NCI-H2196 treated with DMSO at 0.1 percent for 48 hours (cell line): ENCODE results near the gene SLC10A4.

Source experiments
- DNase-seq: peaks from one replicate; lab custom pipeline; 2025; ENCODE audit not compliant: unreplicated experiment; lab: John Stamatoyannopoulos, UW

SLC10A4 gene

GRCh38 chr4:48489683-48490011, 6.5 kb downstream of the SLC10A4 start:
- DNase-seq, result no peak

- DNase-seq, result no peak
These were observed 7.0 kb downstream of the SLC10A4 start, which contains the start of gene ZAR1 for GRCh38 chr4:48490012-48490679. Gene ZAR1, plus strand, starts transcription at chr4:48490252. Its CDS starts 40 bp downstream, at chr4:48490292.

GRCh38 chr4:48490680-48491513, 7.8 kb downstream of the SLC10A4 start:
- DNase-seq, result no peak

GRCh38 chr4:48491514-48492176, 8.5 kb downstream of the SLC10A4 start:
- no peak for DNase-seq

- no peak for DNase-seq
These were observed 10.4 kb downstream of the SLC10A4 start for GRCh38 chr4:48493452-48494100.

- no peak for DNase-seq
These were observed 12.8 kb downstream of the SLC10A4 start for GRCh38 chr4:48495941-48496340.

- DNase-seq, result no peak
These were observed 15.8 kb downstream of the SLC10A4 start for GRCh38 chr4:48498895-48499294.

GRCh38 chr4:48499551-48500066, 16.5 kb downstream of the SLC10A4 start:
- no peak for DNase-seq

GRCh38 chr4:48503233-48504025, 20.3 kb downstream of the SLC10A4 start:
- DNase-seq, result no peak

- no peak for DNase-seq
These were observed 20.8 kb downstream of the SLC10A4 start for GRCh38 chr4:48504026-48504330.

- no peak for DNase-seq
These were observed 21.2 kb downstream of the SLC10A4 start for GRCh38 chr4:48504352-48504751.

- no peak for DNase-seq
These were observed 23.6 kb downstream of the SLC10A4 start for GRCh38 chr4:48506716-48507115.

- DNase-seq, result no peak
These were observed 26.4 kb downstream of the SLC10A4 start for GRCh38 chr4:48509543-48509942.

- no peak for DNase-seq
These were observed 35.0 kb downstream of the SLC10A4 start for GRCh38 chr4:48518143-48518542.

GRCh38 chr4:48526406-48526805, 43.3 kb downstream of the SLC10A4 start:
- no peak for DNase-seq

GRCh38 chr4:48538358-48538757, 55.2 kb downstream of the SLC10A4 start:
- no peak for DNase-seq
